ENCODE data around the gene ACADVL. TPM values are rescaled to one million over a fixed set of nuclear protein-coding genes. Genes with fewer than 3 reads are reported as not detected.
A peak's percentile ranks its signal among the peaks of the same experiment; 100 is the strongest.

Gene ACADVL
- total and polyA plus RNA-seq, 7 donors = 211 to 587 (median 353) TPM

GRCh38 chr17:7262192-7262934 is 42.6 kb downstream of the ACADVL start, which contains the start of gene CLDN7:
Gene CLDN7, minus strand, starts transcription at chr17:7262478. Its CDS starts 435 bp downstream, at chr17:7262043.
- TF ChIP-seq POLR2A (IDR thresholded peaks at IDR 0.05) (peak in 1 of 2 donors; percentile 61), EP300 (IDR thresholded peaks at IDR 0.05) (no peak), CTCF (IDR thresholded peaks at IDR 0.05) (no peak), POLR2AphosphoS5 (IDR thresholded peaks at IDR 0.05) (peak in 1 of 4 donors; percentile 69)
- DNase-seq = no peak
- H3K27me3 ChIP-seq = peaks cover 28 to 61% (median 55%) of the 10 kb centered on the region in 3 donors
- H3K36me3 ChIP-seq = peaks cover 5 to 26% (median 12%) of the 10 kb centered on the region in 4 donors
- H3K27ac ChIP-seq = peak within 1 kb of the TSS in 3 of 4 donors; percentile 18 to 45 (median 37)
- intact Hi-C loops (cut with DNase I) = loop anchor here (5.0 kb wide), 2 partner anchors 40 to 80 kb away; no protein-coding TSS in a partner anchor
- peaks cover 0 to 34% (median 25%) of the 10 kb centered on the region in 4 donors for H3K4me1 ChIP-seq
- H3K4me3 ChIP-seq = peak within 1 kb of the TSS; percentile 14 to 50 (median 36)
- 2 to 5% methylated on average over 64 of the region's 64 CpGs for WGBS, 2 donors
- no peaks in the 10 kb centered on the region for H3K9me3 ChIP-seq

GRCh38 chr17:7262935-7263800 is 43.4 kb downstream of the ACADVL start:
- Histone ChIP-seq H3K27ac (peak overlapping the region in 2 of 4 donors; percentile 18 to 37), H3K4me3 (peak overlapping the region in 3 of 4 donors; percentile 9 to 23 (median 23)), H3K4me1 (peaks cover 0 to 34% (median 25%) of the 10 kb centered on the region in 4 donors), H3K27me3 (peaks cover 28 to 66% (median 55%) of the 10 kb centered on the region in 3 donors), H3K36me3 (peaks cover 0 to 18% (median 8%) of the 10 kb centered on the region in 4 donors), H3K9me3 (no peaks in the 10 kb centered on the region)
- peak in 1 of 2 donors; percentile 31 for TF ChIP-seq POLR2A (IDR thresholded peaks at IDR 0.05)
- TF ChIP-seq EP300 (IDR thresholded peaks at IDR 0.05) = no peak
- DNase-seq = no peak
- WGBS, 2 donors = 3 to 7% methylated on average over 26 of the region's 26 CpGs
- intact Hi-C loops (cut with DNase I) = loop anchor here (5.0 kb wide), 2 partner anchors 39 to 79 kb away; no protein-coding TSS in a partner anchor

GRCh38 chr17:7263801-7264078 is 44.0 kb downstream of the ACADVL start:
- no peak for DNase-seq
- H3K4me3 ChIP-seq = peak overlapping the region in 1 of 4 donors; percentile 23
- H3K27ac ChIP-seq = no peak overlapping the region
- H3K27me3 ChIP-seq = peaks cover 28 to 66% (median 55%) of the 10 kb centered on the region in 3 donors
- peaks cover 0 to 34% (median 25%) of the 10 kb centered on the region in 4 donors for H3K4me1 ChIP-seq
- intact Hi-C loops (cut with DNase I) = loop anchor here (5.0 kb wide), 2 partner anchors 39 to 79 kb away; no protein-coding TSS in a partner anchor
- TF ChIP-seq POLR2AphosphoS5 (IDR thresholded peaks at IDR 0.05) = no peak
- 10 to 37% methylated on average over 4 of the region's 4 CpGs for WGBS, 2 donors
- no peaks in the 10 kb centered on the region for H3K9me3 ChIP-seq
- H3K36me3 ChIP-seq = peaks cover 0 to 12% (median 4%) of the 10 kb centered on the region in 4 donors

GRCh38 chr17:7266784-7267183 is 47.0 kb downstream of the ACADVL start:
- no peaks in the 10 kb centered on the region for H3K9me3 ChIP-seq
- no peak overlapping the region for H3K4me3 ChIP-seq
- no peak overlapping the region for H3K27ac ChIP-seq
- no peak for DNase-seq
- H3K36me3 ChIP-seq = no peaks in the 10 kb centered on the region
- intact Hi-C loops (cut with DNase I) = no loop called here
- 20 to 51% methylated on average over 1 of the region's 1 CpG for WGBS, 2 donors
- H3K27me3 ChIP-seq = peaks cover 15 to 52% (median 39%) of the 10 kb centered on the region in 3 donors
- H3K4me1 ChIP-seq = peaks cover 0 to 18% (median 13%) of the 10 kb centered on the region in 4 donors
- TF ChIP-seq EP300 (IDR thresholded peaks at IDR 0.05) = no peak
- no peak for TF ChIP-seq CTCF (IDR thresholded peaks at IDR 0.05)

Small RNA genes within 50 kb of the gene (small RNA-seq; reads per million reads assigned to genes)
- gene AC120057.4 = 0 reads per million in 3 donors
- gene MIR324 = 3.3 to 6.0 (median 3.9) reads per million in 3 donors
- 0 reads per million in 3 donors for gene RF00019

Other genes with a start within 250 kb of the ACADVL start
Only the 30 nearest of the 33 such genes appear.
- 100 to 1,000 TPM in 2 of 4 donors, 10 to 100 TPM in 2; 78.8 to 196 (median 109) TPM for gene RNASEK, start 207.3 kb upstream of the ACADVL start, total RNA-seq
- 100 to 1,000 TPM; 261 to 363 (median 302) TPM for gene RNASEK, start 207.3 kb upstream of the ACADVL start, polyA plus RNA-seq
- 1 to 10 TPM in 2 of 4 donors, under 1 TPM in 2; 0.71 to 2.8 (median 1.8) TPM for gene BCL6B, start 196.9 kb upstream of the ACADVL start, total RNA-seq
- 1 to 10 TPM in 2 of 3 donors, under 1 TPM in 1; 0.46 to 3.6 (median 3.3) TPM for gene BCL6B, start 196.9 kb upstream of the ACADVL start, polyA plus RNA-seq
- 1 to 10 TPM in 1 of 4 donors, under 1 TPM in 3; 0.36 to 1.1 (median 0.60) TPM for gene SLC16A13, start 183.9 kb upstream of the ACADVL start, total RNA-seq
- gene SLC16A13, start 183.9 kb upstream of the ACADVL start, polyA plus RNA-seq = 1 to 10 TPM in 2 of 3 donors, under 1 TPM in 1; 0.60 to 7.3 (median 1.2) TPM
- under 1 TPM in 3 of 4 donors, not detected in 1; 0.33 to 0.54 (median 0.36) TPM for gene SLC16A11, start 175.8 kb upstream of the ACADVL start, total RNA-seq
- 1 to 10 TPM in 1 of 3 donors, not detected in 2; 2.4 TPM for gene SLC16A11, start 175.8 kb upstream of the ACADVL start, polyA plus RNA-seq
- gene CLEC10A, start 139.7 kb upstream of the ACADVL start, total RNA-seq = 10 to 100 TPM in 3 of 4 donors, 1 to 10 TPM in 1; 9.1 to 16.9 (median 14.1) TPM
- gene CLEC10A, start 139.7 kb upstream of the ACADVL start, polyA plus RNA-seq = 10 to 100 TPM in 2 of 3 donors, 1 to 10 TPM in 1; 9.6 to 17.6 (median 15.3) TPM
- gene ASGR2, start 105.1 kb upstream of the ACADVL start, total RNA-seq = 1 to 10 TPM in 1 of 4 donors, not detected in 3; 2.4 TPM
- 1 to 10 TPM in 2 of 3 donors, not detected in 1; 1.0 to 1.6 TPM for gene ASGR2, start 105.1 kb upstream of the ACADVL start, polyA plus RNA-seq
- under 1 TPM in 2 of 4 donors, not detected in 2; 0.36 to 0.55 TPM for gene ASGR1, start 40.6 kb upstream of the ACADVL start, total RNA-seq
- 1 to 10 TPM; 1.7 to 2.4 (median 2.3) TPM for gene ASGR1, start 40.6 kb upstream of the ACADVL start, polyA plus RNA-seq
- 10 to 100 TPM; 14.6 to 27.4 (median 16.7) TPM for gene DLG4, start 102 bp upstream of the ACADVL start, total RNA-seq
- 1 to 10 TPM; 1.6 to 8.3 (median 5.4) TPM for gene DLG4, start 102 bp upstream of the ACADVL start, polyA plus RNA-seq
- gene DVL2, start 14.6 kb downstream of the ACADVL start, total RNA-seq = 10 to 100 TPM; 36.4 to 56.2 (median 41.8) TPM
- gene DVL2, start 14.6 kb downstream of the ACADVL start, polyA plus RNA-seq = 10 to 100 TPM; 12.0 to 30.7 (median 13.2) TPM
- gene PHF23, start 19.5 kb downstream of the ACADVL start, total RNA-seq = 10 to 100 TPM; 23.1 to 45.4 (median 35.4) TPM
- gene PHF23, start 19.5 kb downstream of the ACADVL start, polyA plus RNA-seq = 10 to 100 TPM; 40.7 to 45.6 (median 45.1) TPM
- gene GABARAP, start 22.5 kb downstream of the ACADVL start, total RNA-seq = 100 to 1,000 TPM; 147 to 645 (median 552) TPM
- 1,000 to 10,000 TPM in 2 of 3 donors, 100 to 1,000 TPM in 1; 572 to 1,215 (median 1,036) TPM for gene GABARAP, start 22.5 kb downstream of the ACADVL start, polyA plus RNA-seq
- 10 to 100 TPM; 43.9 to 76.4 (median 53.0) TPM for gene CTDNEP1, start 31.8 kb downstream of the ACADVL start, total RNA-seq
- gene CTDNEP1, start 31.8 kb downstream of the ACADVL start, polyA plus RNA-seq = 100 to 1,000 TPM in 1 of 3 donors, 10 to 100 TPM in 2; 80.2 to 110 (median 82.9) TPM
- 10 to 100 TPM; 28.4 to 40.0 (median 34.2) TPM for gene ELP5, start 32.3 kb downstream of the ACADVL start, total RNA-seq
- 10 to 100 TPM; 32.4 to 70.9 (median 42.9) TPM for gene ELP5, start 32.3 kb downstream of the ACADVL start, polyA plus RNA-seq
- 1 to 10 TPM in 3 of 4 donors, not detected in 1; 1.1 to 2.6 (median 1.9) TPM for gene CLDN7, start 42.5 kb downstream of the ACADVL start, total RNA-seq
- gene CLDN7, start 42.5 kb downstream of the ACADVL start, polyA plus RNA-seq = 100 to 1,000 TPM; 181 to 963 (median 332) TPM
- gene SLC2A4, start 61.8 kb downstream of the ACADVL start, total RNA-seq = 100 to 1,000 TPM in 2 of 4 donors, 10 to 100 TPM in 2; 72.9 to 127 (median 94.7) TPM
- gene SLC2A4, start 61.8 kb downstream of the ACADVL start, polyA plus RNA-seq = 1 to 10 TPM in 2 of 3 donors, under 1 TPM in 1; 0.60 to 7.9 (median 2.8) TPM
- 1 to 10 TPM in 3 of 4 donors, under 1 TPM in 1; 0.28 to 2.5 (median 1.5) TPM for gene YBX2, start 74.7 kb downstream of the ACADVL start, total RNA-seq
- gene YBX2, start 74.7 kb downstream of the ACADVL start, polyA plus RNA-seq = 10 to 100 TPM in 2 of 3 donors, 1 to 10 TPM in 1; 4.8 to 37.6 (median 20.1) TPM
- gene EIF5A, start 87.7 kb downstream of the ACADVL start, total RNA-seq = 100 to 1,000 TPM; 104 to 156 (median 125) TPM
- 100 to 1,000 TPM; 315 to 603 (median 403) TPM for gene EIF5A, start 87.7 kb downstream of the ACADVL start, polyA plus RNA-seq
- 100 to 1,000 TPM in 1 of 4 donors, 10 to 100 TPM in 3; 82.3 to 114 (median 85.4) TPM for gene GPS2, start 95.4 kb downstream of the ACADVL start, total RNA-seq
- 100 to 1,000 TPM in 1 of 3 donors, 10 to 100 TPM in 2; 67.9 to 113 (median 77.2) TPM for gene GPS2, start 95.4 kb downstream of the ACADVL start, polyA plus RNA-seq
- gene NEURL4, start 109.4 kb downstream of the ACADVL start, total RNA-seq = 10 to 100 TPM; 14.3 to 29.6 (median 17.6) TPM
- 10 to 100 TPM in 1 of 3 donors, 1 to 10 TPM in 2; 6.0 to 31.6 (median 6.0) TPM for gene NEURL4, start 109.4 kb downstream of the ACADVL start, polyA plus RNA-seq
- gene ACAP1, start 116.6 kb downstream of the ACADVL start, total RNA-seq = 1 to 10 TPM; 1.1 to 3.9 (median 2.9) TPM
- 10 to 100 TPM in 1 of 3 donors, 1 to 10 TPM in 2; 1.2 to 55.8 (median 1.4) TPM for gene ACAP1, start 116.6 kb downstream of the ACADVL start, polyA plus RNA-seq
- 1 to 10 TPM; 4.4 to 6.4 (median 5.5) TPM for gene KCTD11, start 132.2 kb downstream of the ACADVL start, total RNA-seq
- gene KCTD11, start 132.2 kb downstream of the ACADVL start, polyA plus RNA-seq = 10 to 100 TPM in 1 of 3 donors, 1 to 10 TPM in 2; 6.2 to 11.7 (median 9.0) TPM
- not detected for gene TMEM95, start 135.2 kb downstream of the ACADVL start, total RNA-seq
- gene TMEM95, start 135.2 kb downstream of the ACADVL start, polyA plus RNA-seq = not detected
- gene TNK1, start 161.2 kb downstream of the ACADVL start, total RNA-seq = 1 to 10 TPM; 2.1 to 5.4 (median 3.4) TPM
- 10 to 100 TPM in 2 of 3 donors, 1 to 10 TPM in 1; 8.4 to 14.6 (median 10.4) TPM for gene TNK1, start 161.2 kb downstream of the ACADVL start, polyA plus RNA-seq
- gene PLSCR3, start 174.6 kb downstream of the ACADVL start, total RNA-seq = 10 to 100 TPM; 10.4 to 18.3 (median 14.2) TPM
- 10 to 100 TPM; 11.6 to 27.2 (median 18.0) TPM for gene PLSCR3, start 174.6 kb downstream of the ACADVL start, polyA plus RNA-seq
- 100 to 1,000 TPM in 2 of 4 donors, 10 to 100 TPM in 2; 19.0 to 152 (median 99.7) TPM for gene TMEM256, start 184.2 kb downstream of the ACADVL start, total RNA-seq
- 100 to 1,000 TPM; 150 to 357 (median 235) TPM for gene TMEM256, start 184.2 kb downstream of the ACADVL start, polyA plus RNA-seq
- 10 to 100 TPM in 2 of 4 donors, 1 to 10 TPM in 2; 6.8 to 18.8 (median 10.4) TPM for gene NLGN2, start 187.9 kb downstream of the ACADVL start, total RNA-seq
- gene NLGN2, start 187.9 kb downstream of the ACADVL start, polyA plus RNA-seq = 1 to 10 TPM in 1 of 3 donors, under 1 TPM in 2; 0.60 to 8.9 (median 0.69) TPM
- not detected for gene SPEM1, start 200.4 kb downstream of the ACADVL start, total RNA-seq
- gene SPEM1, start 200.4 kb downstream of the ACADVL start, polyA plus RNA-seq = not detected
- gene SPEM2, start 205.7 kb downstream of the ACADVL start, total RNA-seq = not detected
- gene SPEM2, start 205.7 kb downstream of the ACADVL start, polyA plus RNA-seq = not detected
- not detected for gene SPEM3, start 208.9 kb downstream of the ACADVL start, total RNA-seq
- gene SPEM3, start 208.9 kb downstream of the ACADVL start, polyA plus RNA-seq = not detected
- 1 to 10 TPM; 1.2 to 2.5 (median 1.6) TPM for gene TMEM102, start 215.5 kb downstream of the ACADVL start, total RNA-seq
- 10 to 100 TPM in 1 of 3 donors, 1 to 10 TPM in 2; 6.6 to 14.5 (median 8.1) TPM for gene TMEM102, start 215.5 kb downstream of the ACADVL start, polyA plus RNA-seq

Measured in sigmoid colon (tissue), 7 donors.